Adrenal gland (tissue), 5 donors: ENCODE results near the gene NR1I3.

ENCODE experiments used
- POLR2A ChIP-seq, 2 donors: fragments of 450-650 bp; IDR thresholded peaks; one replicate each; pipeline ENCODE4 v1.6.1; 2017; ENCODE audit warnings: antibody characterized with exemption in 2 of 2, mild to moderate bottlenecking in 2 of 2, moderate library complexity in 1 of 2
- TF ChIP-seq, protein P1 (sequence below), 6 experiments: fragments of 450-650 bp in 4 of 6; fragments of 200-600 bp in 2 of 6; sonication (generic) in 1 of 6; IDR thresholded peaks; 1 replicate in 5 of 6; 2 replicates in 1 of 6; pipeline versions ENCODE4 v1.5.1 to v1.8.0; 2016 to 2021; ENCODE audit warnings: antibody characterized with exemption in 6 of 6, mild to moderate bottlenecking in 2 of 6, moderate library complexity in 1 of 6
- donor health status: DM: no; HTN: no; CAD: no.

DNA sequence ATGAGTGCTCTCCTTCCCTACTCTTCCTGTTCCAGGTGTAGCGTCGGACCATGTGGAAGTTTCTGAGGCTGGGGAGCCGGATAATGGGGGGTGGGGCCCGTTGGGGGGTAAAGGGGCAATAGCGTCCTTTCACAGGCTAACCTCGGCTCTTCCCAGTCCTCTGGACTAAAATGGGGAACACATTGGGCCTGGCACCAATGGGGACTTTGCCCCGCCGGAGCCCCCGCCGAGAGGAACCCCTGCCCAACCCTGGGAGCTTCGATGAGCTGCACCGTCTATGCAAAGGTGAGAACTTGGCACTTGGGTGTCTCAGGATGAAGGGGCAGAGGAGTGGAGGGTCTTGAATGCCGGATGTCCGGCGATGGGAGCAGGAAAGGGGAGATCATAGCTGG, 11.7 kb downstream of the NR1I3 start:
- TF ChIP-seq, protein P1, sequence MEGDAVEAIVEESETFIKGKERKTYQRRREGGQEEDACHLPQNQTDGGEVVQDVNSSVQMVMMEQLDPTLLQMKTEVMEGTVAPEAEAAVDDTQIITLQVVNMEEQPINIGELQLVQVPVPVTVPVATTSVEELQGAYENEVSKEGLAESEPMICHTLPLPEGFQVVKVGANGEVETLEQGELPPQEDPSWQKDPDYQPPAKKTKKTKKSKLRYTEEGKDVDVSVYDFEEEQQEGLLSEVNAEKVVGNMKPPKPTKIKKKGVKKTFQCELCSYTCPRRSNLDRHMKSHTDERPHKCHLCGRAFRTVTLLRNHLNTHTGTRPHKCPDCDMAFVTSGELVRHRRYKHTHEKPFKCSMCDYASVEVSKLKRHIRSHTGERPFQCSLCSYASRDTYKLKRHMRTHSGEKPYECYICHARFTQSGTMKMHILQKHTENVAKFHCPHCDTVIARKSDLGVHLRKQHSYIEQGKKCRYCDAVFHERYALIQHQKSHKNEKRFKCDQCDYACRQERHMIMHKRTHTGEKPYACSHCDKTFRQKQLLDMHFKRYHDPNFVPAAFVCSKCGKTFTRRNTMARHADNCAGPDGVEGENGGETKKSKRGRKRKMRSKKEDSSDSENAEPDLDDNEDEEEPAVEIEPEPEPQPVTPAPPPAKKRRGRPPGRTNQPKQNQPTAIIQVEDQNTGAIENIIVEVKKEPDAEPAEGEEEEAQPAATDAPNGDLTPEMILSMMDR (IDR thresholded peaks at IDR 0.05): no peak
- no peak for TF ChIP-seq POLR2A (IDR thresholded peaks at IDR 0.05)
